K562 (cell line): ENCODE measurements around the gene STIM1. TPM values are rescaled to one million over a fixed set of nuclear protein-coding genes. Genes with fewer than 3 reads are reported as not detected.

ENCODE experiments used
- ATAC-seq: fragments of 200-7000 bp; cut with Tn5 transposase; 3 replicates; pipeline ENCODE4 v1.9.1; 2020; ENCODE audit warnings: moderate library complexity
- BruUV-seq: library from RNA; stranded (reverse); fragments of 400-500 nt; replicated peaks from 2 replicates; lab custom pipeline; 2021; lab: Mats Ljungman, UMichigan
- CTCF ChIA-PET: fragments of 300-600 bp; formaldehyde crosslinking; extraction: SDS; loops from one replicate; lab custom pipeline; 2021; ENCODE audit warnings: low intra/inter-chr PET ratio; lab: Yijun Ruan, JAX
- POLR2A ChIA-PET: fragments of 300-600, 350-650 bp; sonication (Branson Sonifier 250); formaldehyde crosslinking; extraction: SDS; loops from one replicate; lab custom pipeline; 2021; ENCODE audit warnings: antibody characterized with exemption, inconsistent platforms; lab: Yijun Ruan, JAX
- DNase-seq, 4 experiments: peaks; one replicate each; pipeline versions ENCODE4 v3.0.0 to v3.0.0-alpha.2; 2011 to 2018; ENCODE audit warnings: low spot score in 3 of 4, mixed read lengths in 3 of 4; ENCODE audit errors: extremely low read depth in 1 of 4
- FAIRE-seq: peaks from 2 replicates; lab custom pipeline; 2011; peaks lifted over from hg19 to GRCh38; lab: Jason Lieb, UNC
- H2AFZ ChIP-seq: 2 replicates; pipeline ENCODE4 v1.6.0; 2011; ENCODE audit warnings: low read depth, low read length, control low read depth, inconsistent platforms
- H3K27ac ChIP-seq: fragments of 200-600 bp; 3 replicates; pipeline ENCODE4 v1.8.0; 2011; ENCODE audit warnings: low read depth, mild to moderate bottlenecking, control low read depth, inconsistent platforms, low read length, moderate library complexity, mixed read lengths; ENCODE audit errors: extremely low read depth
- H3K27me3 ChIP-seq, 2 experiments: fragments of 300-600 bp in 1 of 2; 2 replicates in 1 of 2; 3 replicates in 1 of 2; pipeline versions ENCODE4 v1.6.0 to v1.8.0; 2011; ENCODE audit warnings: inconsistent platforms in 2 of 2, low read length in 2 of 2, mild to moderate bottlenecking in 1 of 2, mixed read lengths in 1 of 2, moderate library complexity in 1 of 2; ENCODE audit not compliant: control insufficient read depth in 2 of 2, insufficient read depth in 2 of 2
- H3K36me3 ChIP-seq: fragments of 300-600 bp; 3 replicates; pipeline ENCODE4 v1.8.0; 2011; ENCODE audit warnings: mild to moderate bottlenecking, low read length, inconsistent platforms; ENCODE audit not compliant: control insufficient read depth, insufficient read depth
- H3K4me1 ChIP-seq, 2 experiments: fragments of 200-600 bp in 1 of 2; replicated peaks in 1 of 2; 2 replicates in 1 of 2; 3 replicates in 1 of 2; pipeline versions ENCODE4 v1.5.1 to v1.8.0; 2011; ENCODE audit warnings: inconsistent platforms in 2 of 2, low read length in 2 of 2, mild to moderate bottlenecking in 1 of 2, mixed read lengths in 1 of 2, moderate library complexity in 1 of 2; ENCODE audit not compliant: control insufficient read depth in 2 of 2, insufficient read depth in 2 of 2
- H3K4me2 ChIP-seq: 2 replicates; pipeline ENCODE4 v1.6.1; 2011; ENCODE audit warnings: low read length, control low read depth, inconsistent platforms, mixed read lengths; ENCODE audit not compliant: insufficient read depth
- H3K4me3 ChIP-seq: fragments of 200-600 bp; sonication (generic), shearing (Covaris generic); 2 replicates; pipeline ENCODE4 v1.5.1; 2016; ENCODE audit warnings: control low read depth, inconsistent platforms
- H3K79me2 ChIP-seq: fragments of 200-600 bp; 3 replicates; pipeline ENCODE4 v1.8.0; 2011; ENCODE audit warnings: low read length, inconsistent platforms; ENCODE audit not compliant: control insufficient read depth, insufficient read depth
- H3K9ac ChIP-seq, 2 experiments: 2 replicates each; pipeline versions ENCODE4 v1.6.0 to v1.6.1; 2011; ENCODE audit warnings: low read depth in 2 of 2, low read length in 2 of 2, control low read depth in 1 of 2, inconsistent platforms in 1 of 2, mild to moderate bottlenecking in 1 of 2, mixed read lengths in 1 of 2; ENCODE audit not compliant: insufficient read depth in 1 of 2
- H3K9me1 ChIP-seq: one replicate; pipeline ENCODE4 v1.6.0; 2011; ENCODE audit warnings: inconsistent platforms, mild to moderate bottlenecking, low read length, moderate library complexity; ENCODE audit not compliant: control insufficient read depth, insufficient read depth
- H3K9me3 ChIP-seq: replicated peaks from 2 replicates; pipeline ENCODE4 v1.5.1; 2011; ENCODE audit warnings: low read depth, low read length, inconsistent platforms; ENCODE audit not compliant: control insufficient read depth, insufficient read depth
- H4K20me1 ChIP-seq: replicated peaks from 2 replicates; pipeline ENCODE4 v1.6.1; 2011; ENCODE audit warnings: low read length, inconsistent platforms, mixed read lengths; ENCODE audit not compliant: control insufficient read depth, insufficient read depth
- ARID1B ChIP-seq: fragments of 450-650 bp; IDR thresholded peaks from 2 replicates; pipeline ENCODE4 v1.6.1; 2016; ENCODE audit warnings: antibody characterized with exemption, mild to moderate bottlenecking, inconsistent platforms
- CBFA2T2 ChIP-seq: fragments of 450-650 bp; conservative IDR thresholded peaks from 2 replicates; pipeline ENCODE4 v1.6.1; 2017; ENCODE audit warnings: mild to moderate bottlenecking
- CBFA2T3 ChIP-seq: fragments of 450-650 bp; IDR thresholded peaks from 2 replicates; pipeline ENCODE4 v1.6.1; 2017
- DACH1 ChIP-seq: fragments of 450-650 bp; IDR thresholded peaks from 2 replicates; pipeline ENCODE4 v1.6.1; 2018; ENCODE audit not compliant: partially characterized antibody
- EP300 ChIP-seq: IDR thresholded peaks from 2 replicates; pipeline ENCODE4 v1.6.1; 2012; ENCODE audit warnings: low read length, improper control_type of control experiment
- HSF4 ChIP-seq: fragments of 250-450 bp; sonication (Bioruptor Pico); IDR thresholded peaks from 2 replicates; pipeline ENCODE4 v2.1.2; 2022; ENCODE audit warnings: mild to moderate bottlenecking, moderate library complexity, borderline replicate concordance
- MBD2 ChIP-seq: sonication (generic); IDR thresholded peaks from 2 replicates; pipeline ENCODE4 v1.6.1; 2016; ENCODE audit warnings: low read depth, borderline replicate concordance
- NCOR1 ChIP-seq: fragments of 450-650 bp; IDR thresholded peaks from 2 replicates; pipeline ENCODE4 v1.6.1; 2016; ENCODE audit warnings: mild to moderate bottlenecking, moderate library complexity
- NR2C1 ChIP-seq, 2 experiments: fragments of 450-650 bp; IDR thresholded peaks; 2 replicates each; pipeline ENCODE4 v1.6.1; 2017; ENCODE audit warnings: mild to moderate bottlenecking in 2 of 2, antibody characterized with exemption in 1 of 2, inconsistent platforms in 1 of 2, missing compliant biosample characterization in 1 of 2, missing genetic modification characterization in 1 of 2
- NR2F6 ChIP-seq: fragments of 450-650 bp; formaldehyde crosslinking; IDR thresholded peaks from 2 replicates; pipeline ENCODE4 v1.4.0; 2020; ENCODE audit warnings: mild to moderate bottlenecking
- OTX1 ChIP-seq: fragments of 450-650 bp; formaldehyde crosslinking; IDR thresholded peaks from 2 replicates; pipeline ENCODE4 v1.4.0; 2022; ENCODE audit warnings: mild to moderate bottlenecking
- PML ChIP-seq: IDR thresholded peaks from 2 replicates; pipeline ENCODE4 v1.6.1; 2012; ENCODE audit warnings: low read length, inconsistent platforms
- POLR2B ChIP-seq: fragments of 450-650 bp; IDR thresholded peaks from 2 replicates; pipeline ENCODE4 v1.6.1; 2018; ENCODE audit warnings: low read depth; ENCODE audit not compliant: partially characterized antibody
- PURB ChIP-seq: sonication (generic); formaldehyde crosslinking; IDR thresholded peaks from 2 replicates; pipeline ENCODE4 v1.9.0; 2021; ENCODE audit warnings: low read depth, mild to moderate bottlenecking, missing genetic modification reagents
- RBFOX2 ChIP-seq: fragments of 200-400 bp; formaldehyde crosslinking; IDR thresholded peaks from 2 replicates; pipeline ENCODE4 v1.6.1; 2017; ENCODE audit warnings: low read depth, mild to moderate bottlenecking, low read length, moderate library complexity
- TAL1 ChIP-seq: fragments of 450-650 bp; IDR thresholded peaks from 2 replicates; pipeline ENCODE4 v1.6.1; 2016; ENCODE audit warnings: mild to moderate bottlenecking
- TCF3 ChIP-seq: sonication (generic); formaldehyde crosslinking; IDR thresholded peaks from 2 replicates; pipeline ENCODE4 v1.4.0; 2020; ENCODE audit warnings: mild to moderate bottlenecking, missing genetic modification reagents
- TCFL5 ChIP-seq: fragments of 250-450 bp; sonication (Bioruptor Pico); conservative IDR thresholded peaks from 2 replicates; pipeline ENCODE4 v1.6.1; 2021; ENCODE audit warnings: mild to moderate bottlenecking, moderate library complexity, matching md5 sums
- ZNF121 ChIP-seq: sonication (generic); formaldehyde crosslinking; conservative IDR thresholded peaks from 2 replicates; pipeline ENCODE4 v1.8.0; 2022; ENCODE audit warnings: missing genetic modification reagents
- WGBS: fragments of 100-300 bp; shearing (Covaris generic); methylation state at CpG from one replicate; pipeline ENCODE4 v1.1.6; 2016; ENCODE audit warnings: low coverage, mixed read lengths; ENCODE audit not compliant: insufficient coverage; ENCODE audit errors: missing lambda C conversion rate; 5-methylcytosine and 5-hydroxymethylcytosine counted together
- in situ Hi-C: fragments of 300-500 bp; cut with MboI; formaldehyde crosslinking; loops from 4 replicates; pipeline ENCODE4 v1.15.0; 2018; ENCODE audit warnings: inconsistent platforms, mixed read lengths
- intact Hi-C: fragments of 100-400 bp; cut with micrococcal nuclease; formaldehyde crosslinking; loops from 2 replicates; pipeline ENCODE4 v1.14.2; 2022
- polyA plus RNA-seq, 8 experiments: library from polyadenylated mRNA; depleted of rRNA in 4 of 8; stranded (reverse) in 5 of 8; unstranded in 3 of 8; fragments of >200 nt; fragmentation: Nextera tagmentation in 2 of 8; fragmentation: Illumina TruSeq in 1 of 8; extraction: Ambion mirVana in 2 of 8; extraction: Trizol in 1 of 8; gene quantifications; 2 replicates each; pipeline versions ENCODE4 v1.2.1 to v1.2.3, GENCODE V29; 2011 to 2014; ENCODE audit warnings: inconsistent platforms in 1 of 8, missing spikeins in 1 of 8
- total RNA-seq, 7 experiments: library from RNA; depleted of rRNA in 6 of 7; stranded (reverse); fragments of >200 nt in 6 of 7; fragmentation: Illumina TruSeq in 2 of 7; extraction: Trizol in 2 of 7; gene quantifications; 2 replicates each; pipeline versions ENCODE4 v1.2.1 to v1.2.3, GENCODE V29; 2011 to 2021; ENCODE audit warnings: low replicate concordance in 1 of 7
- TF ChIP-seq, protein P1 (sequence below): fragments of 450-650 bp; formaldehyde crosslinking; IDR thresholded peaks from 2 replicates; pipeline ENCODE4 v1.4.0; 2022; ENCODE audit warnings: mild to moderate bottlenecking, moderate library complexity
- TF ChIP-seq, protein P2 (sequence below): fragments of 250-450 bp; sonication (Bioruptor Pico); IDR thresholded peaks from 2 replicates; pipeline ENCODE4 v1.4.0; 2020; ENCODE audit warnings: mild to moderate bottlenecking, moderate library complexity, borderline replicate concordance

The STIM1 gene
- total and polyA plus RNA-seq, 9 of the 15 experiments (the other 6 are each of a cell fraction or from before 2014, with no cell fraction given) = 7.7 to 50.5 (median 22.5) TPM

DNA sequence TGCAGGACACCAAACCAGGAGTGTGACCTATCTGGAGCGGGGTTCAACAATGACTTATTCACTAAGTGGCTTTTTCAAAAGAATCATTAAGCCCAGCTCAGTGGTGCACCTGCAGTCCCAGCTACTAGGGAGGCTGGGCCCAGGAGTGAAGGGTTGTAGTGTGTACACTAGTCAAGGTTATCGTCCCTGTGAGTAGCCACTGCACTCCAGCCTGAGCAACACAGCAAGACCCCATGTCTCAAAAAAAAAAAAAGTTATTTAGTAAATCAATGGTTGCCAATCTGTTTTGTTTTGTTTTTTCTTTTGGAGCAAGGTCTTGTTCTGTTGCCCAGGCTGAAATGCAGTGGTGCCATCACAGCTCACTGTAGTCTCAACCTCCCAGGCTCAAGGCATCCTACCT lies 22.6 kb upstream of the STIM1 start (continued):
- TF ChIP-seq MBD2 (no peak), HSF4 (CRISPR knock-in tag) (no peak), ZNF121 (CRISPR knock-in tag) (peak; percentile 58), RBFOX2 (peak; percentile 50)
- TF ChIP-seq, all 486 proteins: peak for 4

DNA sequence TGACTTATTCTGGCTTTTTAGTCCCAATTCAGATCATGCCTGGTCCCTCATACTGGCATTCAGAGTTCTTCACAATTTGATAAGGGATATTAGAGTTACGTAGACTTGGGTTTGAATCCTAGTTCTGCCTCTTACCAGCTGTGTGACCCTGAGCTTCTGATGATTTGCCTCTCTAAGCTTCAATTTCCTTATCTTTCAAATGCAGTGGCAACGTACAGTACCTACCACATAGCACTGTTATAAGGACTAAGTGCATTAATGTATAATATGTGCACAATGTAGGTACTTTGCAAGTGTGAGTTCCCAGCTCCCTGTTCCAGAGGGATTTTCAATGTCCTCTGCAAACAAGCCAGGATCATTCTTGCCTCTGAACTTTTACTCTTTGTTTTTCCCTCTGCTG lies 22.0 kb upstream of the STIM1 start:
- no peaks in the 10 kb centered on the region; the same call in 1 of the 2 replicates for H4K20me1 ChIP-seq
- no peak overlapping the region for H3K4me3 ChIP-seq
- peak overlapping the region; percentile 94 for H3K27ac ChIP-seq
- H3K79me2 ChIP-seq = peaks cover 97% of the 10 kb centered on the region
- WGBS = 14% methylated on average over 2 of the region's 2 CpGs
- peaks cover 82% of the 10 kb centered on the region for H3K36me3 ChIP-seq
- no peak overlapping the region for H2AFZ ChIP-seq
- peaks cover 53 to 75% of the 10 kb centered on the region in 2 experiments for H3K4me1 ChIP-seq
- ATAC-seq (no peak), FAIRE-seq (peak; percentile 76), DNase-seq (no peak)
- ChIA-PET CTCF (no interaction called here), POLR2A (interaction anchor here (0.5 to 2.5 kb wide), 4 partner anchors 8 to 189 kb away, joined by 3 to 8 read pairs (median 5); no protein-coding TSS in a partner anchor)
- in situ Hi-C loops = no loop called here
- H3K9me1 ChIP-seq = no peaks in the 10 kb centered on the region
- no peaks in the 10 kb centered on the region for H3K9me3 ChIP-seq
- no TSS peak for BruUV-seq
- H3K9ac ChIP-seq = peak overlapping the region in 1 of 2 experiments; percentile 76; a peak in 3 of 4 replicates
- H3K27me3 ChIP-seq = no peaks in the 10 kb centered on the region
- intact Hi-C loops = no loop called here
- H3K4me2 ChIP-seq = peak overlapping the region; percentile 82
- TF ChIP-seq TCF3 (CRISPR knock-in tag) (peak; percentile 67), PML (no peak), POLR2B (no peak), NR2F6 (CRISPR knock-in tag) (no peak), RBFOX2 (peak; percentile 23; the same call in 1 of the 2 replicates), CBFA2T3 (peak; percentile 74), NR2C1 (IDR thresholded peaks at IDR 0.05) (no peak), NR2C1 (tag; IDR thresholded peaks at IDR 0.05) (no peak), NCOR1 (peak; percentile 40; the same call in 1 of the 2 replicates), ARID1B (peak; percentile 61), OTX1 (0 out of 2 replicates have a peak, but pooled peaks have one; percentile 32), TCFL5 (CRISPR knock-in tag) (no peak), TAL1 (peak; percentile 37; the same call in 1 of the 2 replicates), DACH1 (peak; percentile 25), CBFA2T2 (peak; percentile 45; the same call in 1 of the 2 replicates), PURB (no peak), EP300 (peak; percentile 39; the same call in 1 of the 2 replicates)
- TF ChIP-seq, protein P1, sequence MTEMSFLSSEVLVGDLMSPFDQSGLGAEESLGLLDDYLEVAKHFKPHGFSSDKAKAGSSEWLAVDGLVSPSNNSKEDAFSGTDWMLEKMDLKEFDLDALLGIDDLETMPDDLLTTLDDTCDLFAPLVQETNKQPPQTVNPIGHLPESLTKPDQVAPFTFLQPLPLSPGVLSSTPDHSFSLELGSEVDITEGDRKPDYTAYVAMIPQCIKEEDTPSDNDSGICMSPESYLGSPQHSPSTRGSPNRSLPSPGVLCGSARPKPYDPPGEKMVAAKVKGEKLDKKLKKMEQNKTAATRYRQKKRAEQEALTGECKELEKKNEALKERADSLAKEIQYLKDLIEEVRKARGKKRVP (CRISPR knock-in tag) = 0 out of 2 replicates have a peak, but pooled peaks have one; percentile 39
- TF ChIP-seq, protein P2, sequence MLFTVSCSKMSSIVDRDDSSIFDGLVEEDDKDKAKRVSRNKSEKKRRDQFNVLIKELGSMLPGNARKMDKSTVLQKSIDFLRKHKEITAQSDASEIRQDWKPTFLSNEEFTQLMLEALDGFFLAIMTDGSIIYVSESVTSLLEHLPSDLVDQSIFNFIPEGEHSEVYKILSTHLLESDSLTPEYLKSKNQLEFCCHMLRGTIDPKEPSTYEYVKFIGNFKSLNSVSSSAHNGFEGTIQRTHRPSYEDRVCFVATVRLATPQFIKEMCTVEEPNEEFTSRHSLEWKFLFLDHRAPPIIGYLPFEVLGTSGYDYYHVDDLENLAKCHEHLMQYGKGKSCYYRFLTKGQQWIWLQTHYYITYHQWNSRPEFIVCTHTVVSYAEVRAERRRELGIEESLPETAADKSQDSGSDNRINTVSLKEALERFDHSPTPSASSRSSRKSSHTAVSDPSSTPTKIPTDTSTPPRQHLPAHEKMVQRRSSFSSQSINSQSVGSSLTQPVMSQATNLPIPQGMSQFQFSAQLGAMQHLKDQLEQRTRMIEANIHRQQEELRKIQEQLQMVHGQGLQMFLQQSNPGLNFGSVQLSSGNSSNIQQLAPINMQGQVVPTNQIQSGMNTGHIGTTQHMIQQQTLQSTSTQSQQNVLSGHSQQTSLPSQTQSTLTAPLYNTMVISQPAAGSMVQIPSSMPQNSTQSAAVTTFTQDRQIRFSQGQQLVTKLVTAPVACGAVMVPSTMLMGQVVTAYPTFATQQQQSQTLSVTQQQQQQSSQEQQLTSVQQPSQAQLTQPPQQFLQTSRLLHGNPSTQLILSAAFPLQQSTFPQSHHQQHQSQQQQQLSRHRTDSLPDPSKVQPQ (CRISPR knock-in tag) = no peak
